Activated CD4-positive, CD25-positive, alpha-beta regulatory T cell treated with anti-CD3 and anti-CD28 coated beads, Interleukin-2, amount 50 U/mL, for 24 hours (primary cell): Measurements from ENCODE around the gene DMD.
"Not testable (repeated sequence)": the region's sequence is repeated elsewhere in the genome, so short reads cannot be mapped to it uniquely, and the experiment has no call there.

Experiments used
- ATAC-seq, 2 donors: fragments of 150-1000 bp; cut with Tn5 transposase; one replicate each; pipeline ENCODE4 v1.10.0; 2021; ENCODE audit warnings: mild to moderate bottlenecking in 1 of 2, moderate library complexity in 1 of 2

The DMD gene

GRCh38 chrX:31981546-31982062 is 1229.7 kb downstream of the DMD start:
- no peak for ATAC-seq

DNA sequence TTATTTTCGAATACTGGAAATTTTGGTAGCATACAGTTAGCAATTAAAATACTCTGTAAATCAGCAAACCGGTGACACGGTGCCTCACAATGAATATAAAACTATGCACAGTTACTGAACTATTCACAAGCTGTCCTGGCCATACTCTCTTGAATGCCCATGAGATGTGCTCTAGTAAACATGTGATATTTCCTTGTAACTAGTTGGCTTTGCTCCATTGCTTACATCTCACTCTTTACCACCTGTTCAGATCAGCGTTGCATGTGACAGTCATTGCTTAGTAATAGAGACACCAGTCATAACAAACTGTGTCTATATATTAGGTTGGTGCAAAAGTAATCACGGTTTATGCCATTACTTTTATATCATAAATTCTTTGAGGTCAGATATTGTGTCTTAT is 1241.6 kb downstream of the DMD start:
- ATAC-seq: no peak

DNA sequence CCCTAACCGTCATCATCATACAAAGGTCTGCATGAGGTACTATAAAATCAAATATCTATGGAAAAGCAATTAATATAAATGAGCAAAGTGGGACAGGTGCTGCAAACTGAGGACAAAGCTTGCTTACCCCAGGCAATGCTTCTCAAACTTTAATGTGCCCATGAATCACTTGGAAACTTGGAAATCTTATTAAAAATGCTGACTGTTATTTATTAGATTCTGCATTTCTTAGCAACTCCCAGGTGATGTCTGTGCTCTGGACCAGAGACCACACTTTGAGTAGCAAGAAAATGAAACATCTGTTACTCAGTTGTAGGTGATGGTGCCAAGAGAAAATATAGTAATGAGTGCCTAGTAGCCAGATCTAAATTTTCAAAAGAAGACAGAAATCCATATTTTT is 1249.1 kb downstream of the DMD start:
- no peak for ATAC-seq

- no peak for ATAC-seq
These were observed 1276.4 kb downstream of the DMD start for GRCh38 chrX:31934842-31935370.

- no peak for ATAC-seq
These were observed 1277.3 kb downstream of the DMD start for GRCh38 chrX:31934015-31934414.

DNA sequence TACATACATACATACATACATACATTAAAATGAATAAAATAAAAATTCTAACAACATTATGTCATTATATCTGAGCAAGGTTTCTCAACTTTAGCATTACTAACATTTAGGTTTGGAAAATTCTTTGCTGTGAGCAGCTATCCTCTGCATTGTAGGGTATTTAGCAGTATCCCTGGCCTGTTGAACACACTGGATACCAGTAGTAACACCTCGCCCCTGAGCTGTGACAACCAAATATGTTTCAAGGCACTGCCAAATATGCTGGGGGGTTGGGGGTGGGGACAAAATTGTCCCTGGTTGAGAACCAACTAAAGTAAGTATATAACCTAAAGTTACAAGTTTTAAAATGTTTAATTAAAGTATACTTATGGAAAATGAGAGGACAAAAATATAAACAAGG is 1278.6 kb downstream of the DMD start:
- ATAC-seq: no peak

GRCh38 chrX:31932320-31932719 is 1279.0 kb downstream of the DMD start:
- not testable (repeated sequence) for ATAC-seq

DNA sequence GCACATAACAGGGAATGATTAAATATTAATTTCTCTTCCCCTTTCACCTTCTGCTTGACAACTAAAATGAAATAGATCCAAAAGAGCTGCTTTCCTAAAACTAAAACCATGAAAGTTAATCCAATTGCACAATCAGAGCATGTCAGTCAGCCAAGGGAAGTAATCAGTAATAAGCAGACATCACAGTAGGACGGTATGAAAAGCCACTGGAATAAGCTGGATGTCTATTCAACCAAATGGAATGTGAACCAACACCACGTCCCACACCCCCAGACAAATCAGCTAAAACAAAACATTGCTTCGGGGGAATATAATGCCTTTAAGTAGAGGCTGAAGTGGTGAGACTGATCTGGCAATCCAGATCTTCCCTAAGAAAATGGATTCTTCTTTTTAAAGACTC is 1280.1 kb downstream of the DMD start:
- no peak for ATAC-seq

DNA sequence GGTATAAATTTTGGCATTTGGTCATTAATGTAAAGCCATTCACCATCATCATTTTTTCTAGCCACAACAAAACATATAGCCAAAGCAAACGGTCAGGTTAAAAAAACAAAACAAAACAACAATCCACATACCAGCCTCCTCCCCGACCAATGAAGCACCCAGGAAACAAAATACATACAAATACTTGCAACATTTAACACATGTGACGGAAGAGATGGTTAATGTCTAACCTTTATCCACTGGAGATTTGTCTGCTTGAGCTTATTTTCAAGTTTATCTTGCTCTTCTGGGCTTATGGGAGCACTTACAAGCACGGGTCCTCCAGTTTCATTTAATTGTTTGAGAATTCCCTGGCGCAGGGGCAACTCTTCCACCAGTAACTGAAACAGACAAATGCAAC is 1282.0 kb downstream of the DMD start:
- ATAC-seq: no peak

GRCh38 chrX:31921236-31921635 is 1290.1 kb downstream of the DMD start:
- ATAC-seq: no peak

- ATAC-seq: no peak
These were observed 1301.3 kb downstream of the DMD start for GRCh38 chrX:31909850-31910572.

DNA sequence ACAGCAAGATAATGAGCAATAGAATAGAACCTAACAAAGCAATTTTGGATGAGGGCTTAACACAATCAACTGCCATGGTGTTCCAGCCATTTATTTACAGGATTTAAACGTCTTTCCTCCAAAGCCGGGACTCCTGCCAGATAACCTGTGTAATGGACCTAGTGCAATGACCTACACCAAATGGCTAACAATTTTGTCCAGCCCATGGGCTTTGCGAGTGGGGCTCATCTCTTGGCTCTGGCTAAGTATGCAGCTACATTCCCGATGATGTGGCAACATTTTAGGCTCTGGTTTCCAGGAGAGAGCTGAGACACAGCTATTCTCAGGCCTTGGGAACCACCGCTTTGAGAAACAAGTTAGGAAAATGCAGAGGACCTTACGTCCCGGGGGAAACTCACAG is 1317.2 kb downstream of the DMD start:
- ATAC-seq: no peak

- ATAC-seq: no peak
These were observed 1317.8 kb downstream of the DMD start for GRCh38 chrX:31893525-31893924.

GRCh38 chrX:31889088-31889487 is 1322.3 kb downstream of the DMD start:
- no peak for ATAC-seq

DNA sequence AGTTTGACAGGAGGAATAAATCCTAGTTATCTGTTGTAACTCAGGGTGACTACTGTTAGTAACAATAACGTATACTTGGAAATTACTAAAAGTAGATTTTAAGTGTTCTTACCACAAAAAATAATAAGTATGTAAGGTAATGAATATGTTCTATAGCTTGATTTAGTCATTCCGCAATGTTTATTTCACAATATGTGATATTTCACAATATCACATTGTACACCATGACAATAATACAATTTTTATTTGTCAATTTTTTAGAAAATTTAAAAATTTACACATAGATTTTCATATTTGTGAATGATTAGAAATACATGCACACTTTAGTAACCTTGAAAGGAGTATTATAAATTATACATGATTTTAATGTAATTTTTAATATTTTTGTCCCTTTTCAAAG is 1326.8 kb downstream of the DMD start:
- ATAC-seq: no peak

DNA sequence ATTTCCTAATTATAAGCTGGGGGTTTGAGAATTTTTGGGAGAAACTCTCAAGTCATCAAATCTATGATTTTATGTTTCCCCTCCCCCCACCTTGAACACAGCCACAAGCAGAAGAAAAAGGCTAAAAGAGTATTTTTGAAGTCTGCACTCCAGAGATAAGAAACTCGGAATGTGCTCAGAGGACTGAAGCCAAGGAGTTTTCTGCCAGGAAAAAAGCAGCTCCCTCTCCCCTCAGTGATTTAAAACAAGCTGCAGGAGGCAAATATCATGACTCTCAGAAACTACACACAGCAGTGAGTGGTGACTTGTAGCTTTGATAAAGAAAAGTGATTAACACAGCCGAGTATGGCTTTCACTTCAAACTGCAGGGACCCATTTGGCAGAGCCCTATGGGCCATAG is 1339.3 kb downstream of the DMD start:
- ATAC-seq: no peak

DNA sequence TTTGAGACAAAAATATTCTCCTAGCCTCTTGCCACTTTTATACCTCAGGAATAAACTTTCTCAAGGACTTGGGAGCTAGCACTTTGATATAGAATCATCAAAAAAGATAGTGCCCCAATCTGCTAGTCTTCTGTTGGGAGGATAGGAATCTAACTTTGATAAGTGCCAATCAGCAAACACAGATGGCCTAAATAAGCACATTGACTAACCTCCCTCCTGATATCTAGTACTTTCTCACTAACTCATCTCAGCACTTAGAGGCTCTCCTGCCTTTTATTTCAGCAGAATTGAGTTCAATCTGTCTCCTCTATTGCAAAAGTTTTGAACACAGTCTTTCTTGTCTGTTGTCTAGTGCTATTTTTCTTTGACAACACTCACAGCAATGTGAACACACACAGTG is 1341.1 kb downstream of the DMD start:
- ATAC-seq: no peak

DNA sequence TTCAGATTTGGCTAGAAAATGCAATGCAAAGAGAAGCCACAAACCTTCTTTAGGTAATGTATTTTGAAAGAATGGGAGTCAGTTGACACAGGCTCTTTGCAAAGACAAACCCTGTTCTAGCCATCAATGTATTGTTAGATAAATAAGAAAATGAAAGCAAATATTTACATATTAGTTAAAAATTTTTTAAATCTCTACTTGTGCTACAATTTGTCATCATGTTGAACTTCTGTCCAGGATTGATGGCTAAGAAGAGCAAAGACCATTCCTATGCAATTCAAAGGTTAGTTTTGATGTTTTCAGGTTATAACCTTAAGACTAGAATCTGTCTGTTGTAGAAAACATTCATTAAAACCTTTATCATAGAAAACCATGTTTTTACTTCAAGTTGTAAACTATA is 1350.7 kb downstream of the DMD start:
- ATAC-seq: no peak

DNA sequence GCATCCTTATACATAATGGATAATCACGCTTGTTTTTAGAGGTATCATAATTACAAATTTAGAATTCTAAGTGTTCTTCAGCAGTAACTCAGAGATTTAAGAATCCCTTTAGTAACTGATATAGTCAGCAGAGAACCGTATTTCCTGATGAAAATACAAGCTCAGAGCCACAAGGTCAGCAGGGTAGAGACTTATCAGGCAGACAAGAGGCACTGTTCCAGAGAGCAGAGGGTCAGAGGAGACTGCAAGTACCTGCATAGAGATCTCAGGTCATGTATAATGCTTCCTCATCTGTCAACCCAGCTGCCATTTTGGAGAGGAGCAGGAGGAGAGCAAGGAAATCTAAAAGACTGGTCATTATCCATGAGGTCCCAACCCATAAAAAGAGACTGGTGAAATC is 1352.4 kb downstream of the DMD start:
- ATAC-seq: no peak

DNA sequence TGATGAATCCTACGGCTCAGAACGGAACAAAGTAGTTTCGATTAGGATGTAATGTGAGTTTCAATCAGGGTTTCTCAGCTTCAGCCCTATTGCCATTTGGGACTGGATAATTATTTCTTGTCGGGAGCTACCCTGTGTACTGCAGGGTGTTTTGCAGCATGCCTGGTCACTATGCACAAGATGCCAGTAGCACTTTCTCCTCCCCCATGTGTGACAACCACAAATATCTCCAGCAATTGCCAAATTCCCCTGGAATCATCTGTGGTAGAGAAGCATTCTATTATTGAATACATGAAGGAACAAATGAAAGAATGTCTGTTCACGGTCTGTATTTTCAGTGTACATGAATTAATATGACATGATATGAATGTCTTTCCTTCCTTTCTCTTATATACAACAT is 1356.6 kb downstream of the DMD start:
- ATAC-seq: no peak

GRCh38 chrX:31851761-31852160 is 1359.6 kb downstream of the DMD start:
- ATAC-seq: no peak

GRCh38 chrX:31847773-31848172 is 1363.6 kb downstream of the DMD start:
- ATAC-seq: no peak

DNA sequence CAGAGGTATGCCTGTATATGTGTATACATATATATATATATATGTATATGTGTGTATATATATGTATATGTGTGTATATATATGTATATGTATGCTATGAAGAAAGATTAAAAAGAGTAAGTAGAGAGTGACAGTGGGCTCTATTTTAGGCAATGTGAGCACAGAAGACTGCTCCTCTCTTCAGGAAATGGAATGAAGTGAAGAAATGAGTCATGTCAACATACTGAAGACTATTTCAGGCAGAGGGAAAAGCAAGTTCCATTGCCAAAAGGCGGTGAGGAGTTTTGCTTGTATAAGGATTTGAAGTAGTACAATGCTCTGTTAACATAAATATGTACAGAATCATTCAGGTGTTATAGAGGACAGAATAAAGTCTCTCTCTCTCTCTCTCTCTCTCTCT is 1366.3 kb downstream of the DMD start:
- no peak for ATAC-seq

GRCh38 chrX:31838617-31839016 is 1372.7 kb downstream of the DMD start:
- no peak for ATAC-seq
